B cell (primary cell): ENCODE measurements around the gene HTR1D. TPM values are rescaled to one million over a fixed set of nuclear protein-coding genes. Genes with fewer than 3 reads are reported as not detected.

Experiments used
- ATAC-seq: fragments of 200-7000 bp; cut with Tn5 transposase; one replicate; pipeline ENCODE4 v1.10.0; 2021; ENCODE audit warnings: low read depth, mild to moderate bottlenecking, moderate number of reproducible peaks, moderate library complexity
- CTCF ChIA-PET: fragments of 350-600 bp; sonication (Branson Sonifier 250); formaldehyde crosslinking; loops from one replicate; lab custom pipeline; 2021; ENCODE audit warnings: antibody characterized with exemption, inconsistent platforms; lab: Charles Lee
- POLR2A ChIA-PET: fragments of 350-600 bp; sonication (Branson Sonifier 250); formaldehyde crosslinking; loops from one replicate; lab custom pipeline; 2021; ENCODE audit warnings: antibody characterized with exemption; lab: Charles Lee
- DNase-seq: peaks from one replicate; pipeline ENCODE4 v3.0.0; 2013
- H2AFZ ChIP-seq: 2 replicates; pipeline ENCODE4 v1.6.1; 2012; ENCODE audit warnings: mild to moderate bottlenecking, low read depth, low read length; ENCODE audit not compliant: insufficient read depth, poor library complexity, severe bottlenecking
- H3K27ac ChIP-seq, 2 donors: 1 replicate in 1 of 2; 2 replicates in 1 of 2; pipeline ENCODE4 v1.5.1; 2012 to 2013; ENCODE audit warnings: low read length in 2 of 2, mild to moderate bottlenecking in 2 of 2, moderate library complexity in 1 of 2
- H3K27me3 ChIP-seq, 4 experiments: fragments of 200-600 bp in 1 of 4; sonication (generic) in 1 of 4; replicated peaks in 1 of 4; 1 replicate in 2 of 4; 2 replicates in 2 of 4; pipeline versions ENCODE4 v1.6.1 to v1.7.0; 2013 to 2016; ENCODE audit warnings: low read length in 3 of 4, mild to moderate bottlenecking in 2 of 4, mixed read lengths in 1 of 4, moderate library complexity in 1 of 4; ENCODE audit not compliant: insufficient read depth in 4 of 4, control insufficient read depth in 3 of 4; ENCODE audit errors: control extremely low read depth in 1 of 4
- H3K36me3 ChIP-seq, 2 experiments: replicated peaks in 1 of 2; 1 replicate in 1 of 2; 2 replicates in 1 of 2; pipeline versions ENCODE4 v1.6.1 to v1.7.1; 2013; ENCODE audit warnings: low read length in 1 of 2; ENCODE audit not compliant: insufficient read depth in 2 of 2, control insufficient read depth in 1 of 2; ENCODE audit errors: control extremely low read depth in 1 of 2, extremely low read depth in 1 of 2
- H3K4me1 ChIP-seq, 2 donors: fragments of 200-600 bp in 1 of 2; sonication (generic) in 1 of 2; 1 replicate in 1 of 2; 2 replicates in 1 of 2; pipeline versions ENCODE4 v1.5.1 to v1.6.1; 2013 to 2017; ENCODE audit warnings: low read length in 2 of 2; ENCODE audit not compliant: control insufficient read depth in 2 of 2, insufficient read depth in 2 of 2
- H3K4me2 ChIP-seq: replicated peaks from 2 replicates; pipeline ENCODE3; 2012; ENCODE audit warnings: mild to moderate bottlenecking, low read depth, low read length; ENCODE audit not compliant: poor library complexity, severe bottlenecking
- H3K4me3 ChIP-seq, 5 experiments: fragments of 200-600 bp in 1 of 5; sonication (generic) in 1 of 5; 1 replicate in 3 of 5; 2 replicates in 2 of 5; pipeline versions ENCODE4 v1.5.1 to v1.7.0; 2011 to 2016; ENCODE audit warnings: low read length in 4 of 5, mild to moderate bottlenecking in 4 of 5, low read depth in 2 of 5, control low read depth in 1 of 5, moderate library complexity in 1 of 5; ENCODE audit not compliant: insufficient read depth in 1 of 5; ENCODE audit errors: control extremely low read depth in 1 of 5, extremely low read depth in 1 of 5
- H3K79me2 ChIP-seq: fragments of 200-600 bp; sonication (generic); one replicate; pipeline ENCODE4 v1.6.0; 2016; ENCODE audit warnings: low read length; ENCODE audit not compliant: control insufficient read depth, insufficient read depth
- H3K9ac ChIP-seq: fragments of 200-600 bp; sonication (generic); 2 replicates; pipeline ENCODE4 v1.6.1; 2017; ENCODE audit warnings: mild to moderate bottlenecking, low read length, moderate library complexity
- H3K9me3 ChIP-seq, 3 donors: one replicate each; pipeline versions ENCODE4 v1.6.1 to v1.7.1; 2013; ENCODE audit warnings: low read length in 2 of 3; ENCODE audit not compliant: control insufficient read depth in 2 of 3, insufficient read depth in 1 of 3; ENCODE audit errors: control extremely low read depth in 1 of 3
- H4K20me1 ChIP-seq: 2 replicates; pipeline ENCODE4 v1.6.0; 2012; ENCODE audit warnings: mild to moderate bottlenecking, low read length; ENCODE audit not compliant: insufficient read depth, control insufficient read depth, poor library complexity, severe bottlenecking
- H3K27ac Mint-ChIP-seq: one replicate; pipeline ENCODE4 v1.8.0; 2021; ENCODE audit warnings: mixed read lengths
- H3K27me3 Mint-ChIP-seq: one replicate; pipeline ENCODE4 v1.8.0; 2021; ENCODE audit warnings: mixed read lengths
- H3K4me1 Mint-ChIP-seq: one replicate; pipeline ENCODE4 v1.8.0; 2021; ENCODE audit warnings: mixed read lengths
- H3K4me3 Mint-ChIP-seq: one replicate; pipeline ENCODE4 v1.8.0; 2021; ENCODE audit warnings: mixed read lengths
- H3K9me3 Mint-ChIP-seq: one replicate; pipeline ENCODE4 v1.8.0; 2022; ENCODE audit warnings: mixed read lengths; ENCODE audit not compliant: insufficient read depth
- EZH2 ChIP-seq: IDR thresholded peaks from 2 replicates; pipeline ENCODE4 v1.6.1; 2012; ENCODE audit warnings: borderline replicate concordance, low read depth, mild to moderate bottlenecking, moderate library complexity, low read length; ENCODE audit not compliant: insufficient read depth, poor library complexity, severe bottlenecking
- WGBS: methylation state at CpG from one replicate; pipeline ENCODE4 v1.1.5; 2013; ENCODE audit warnings: missing lambda C conversion rate; ENCODE audit not compliant: insufficient coverage; 5-methylcytosine and 5-hydroxymethylcytosine counted together
- intact Hi-C: fragments of 100-400 bp; cut with micrococcal nuclease; formaldehyde crosslinking; loops from one replicate; pipeline ENCODE4 v1.10.0; 2022
- polyA plus RNA-seq: library from polyadenylated mRNA; depleted of rRNA; stranded (reverse); fragments of >200 nt; gene quantifications from 2 replicates; pipeline ENCODE4 v1.2.3, GENCODE V29; 2012
- total RNA-seq, 2 donors: library from RNA; stranded (reverse); fragments of 120-200 nt in 1 of 2; gene quantifications; 1 replicate in 1 of 2; 2 replicates in 1 of 2; pipeline versions ENCODE4 v1.2.3 to v1.2.4, GENCODE V29; 2013 to 2022
- TF ChIP-seq, protein P1 (sequence below): fragments of 200-600 bp; IDR thresholded peaks from one replicate; pipeline ENCODE4 v1.8.0; 2022; ENCODE audit warnings: antibody characterized with exemption, mild to moderate bottlenecking

HTR1D gene
- total and polyA plus RNA-seq, 2 donors (not counting 1 experiment from before 2014, with no cell fraction given): not detected

DNA sequence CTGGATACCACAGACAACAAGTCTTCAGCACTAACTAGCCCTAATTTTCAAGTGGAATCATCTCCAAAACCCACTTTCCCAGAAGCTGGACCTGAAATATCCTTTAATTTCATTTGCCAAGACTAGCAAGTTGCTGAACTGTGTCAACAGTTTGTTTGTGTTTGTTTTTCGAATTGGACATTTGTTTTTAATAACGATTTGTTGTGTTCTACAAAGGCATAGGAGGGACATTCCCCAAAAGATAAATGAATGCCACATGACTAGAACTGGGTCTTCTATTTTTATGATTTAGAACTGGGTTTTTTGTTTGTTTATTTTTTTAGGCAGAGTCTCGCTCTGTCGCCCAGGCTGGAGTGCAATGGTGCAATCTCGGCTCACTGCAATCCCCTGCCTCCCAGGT, 66.6 kb downstream of the HTR1D start:
- CTCF ChIA-PET: interaction anchor here (2.0 to 3.8 kb wide), 2 partner anchors 34 to 52 kb away, joined by 7 to 20 read pairs; no protein-coding TSS in a partner anchor
- WGBS: no CpG with 5 or more reads among the region's 5 CpGs

GRCh38 chr1:23150125-23150524, 67.2 kb downstream of the HTR1D start:
- Mint-ChIP-seq H3K27me3 (no peaks in the 10 kb centered on the region), H3K27ac (no peak overlapping the region), H3K4me1 (peaks cover 5% of the 10 kb centered on the region), H3K4me3 (no peak overlapping the region), H3K9me3 (no peaks in the 10 kb centered on the region)
- Histone ChIP-seq H3K4me3 (no peak overlapping the region), H2AFZ (no peak overlapping the region), H3K27me3 (no peaks in the 10 kb centered on the region), H3K27ac (no peak overlapping the region), H3K79me2 (peaks cover 35% of the 10 kb centered on the region), H4K20me1 (no peaks in the 10 kb centered on the region), H3K36me3 (no peaks in the 10 kb centered on the region), H3K9me3 (no peaks in the 10 kb centered on the region), H3K4me2 (no peak overlapping the region), H3K4me1 (no peaks in the 10 kb centered on the region), H3K9ac (no peak overlapping the region)
- no peak for TF ChIP-seq EZH2
- TF ChIP-seq, protein P1, sequence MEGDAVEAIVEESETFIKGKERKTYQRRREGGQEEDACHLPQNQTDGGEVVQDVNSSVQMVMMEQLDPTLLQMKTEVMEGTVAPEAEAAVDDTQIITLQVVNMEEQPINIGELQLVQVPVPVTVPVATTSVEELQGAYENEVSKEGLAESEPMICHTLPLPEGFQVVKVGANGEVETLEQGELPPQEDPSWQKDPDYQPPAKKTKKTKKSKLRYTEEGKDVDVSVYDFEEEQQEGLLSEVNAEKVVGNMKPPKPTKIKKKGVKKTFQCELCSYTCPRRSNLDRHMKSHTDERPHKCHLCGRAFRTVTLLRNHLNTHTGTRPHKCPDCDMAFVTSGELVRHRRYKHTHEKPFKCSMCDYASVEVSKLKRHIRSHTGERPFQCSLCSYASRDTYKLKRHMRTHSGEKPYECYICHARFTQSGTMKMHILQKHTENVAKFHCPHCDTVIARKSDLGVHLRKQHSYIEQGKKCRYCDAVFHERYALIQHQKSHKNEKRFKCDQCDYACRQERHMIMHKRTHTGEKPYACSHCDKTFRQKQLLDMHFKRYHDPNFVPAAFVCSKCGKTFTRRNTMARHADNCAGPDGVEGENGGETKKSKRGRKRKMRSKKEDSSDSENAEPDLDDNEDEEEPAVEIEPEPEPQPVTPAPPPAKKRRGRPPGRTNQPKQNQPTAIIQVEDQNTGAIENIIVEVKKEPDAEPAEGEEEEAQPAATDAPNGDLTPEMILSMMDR: no peak
- ChIA-PET POLR2A (no interaction called here), CTCF (interaction anchor here (0.5 to 3.8 kb wide), 4 partner anchors 34 to 113 kb away, joined by 4 to 20 read pairs (median 4); no protein-coding TSS in a partner anchor)
- no peak for DNase-seq
- no CpG with 5 or more reads among the region's 2 CpGs for WGBS
- intact Hi-C loops: no loop called here
- ATAC-seq: no peak

More for the DNA sequence above, 66.6 kb downstream of the HTR1D start:
- no peak overlapping the region for H3K4me2 ChIP-seq
- POLR2A ChIA-PET: no interaction called here
- H3K36me3 ChIP-seq: no peaks in the 10 kb centered on the region
- no peak overlapping the region for H3K27ac Mint-ChIP-seq
- H4K20me1 ChIP-seq: no peaks in the 10 kb centered on the region
- H3K79me2 ChIP-seq: peaks cover 35% of the 10 kb centered on the region
- peaks cover 0 to 1% of the 10 kb centered on the region in 2 donors for H3K4me1 ChIP-seq
- H3K27me3 ChIP-seq: no peaks in the 10 kb centered on the region
- H3K4me3 ChIP-seq: no peak overlapping the region
- intact Hi-C loops: no loop called here
- H3K27me3 Mint-ChIP-seq: no peaks in the 10 kb centered on the region
- peaks cover 8% of the 10 kb centered on the region for H3K4me1 Mint-ChIP-seq
- H2AFZ ChIP-seq: no peak overlapping the region
- no peak for ATAC-seq
- no peak overlapping the region for H3K27ac ChIP-seq
- H3K9me3 Mint-ChIP-seq: no peaks in the 10 kb centered on the region
- no peak for TF ChIP-seq EZH2
- TF ChIP-seq, protein P1: no peak
- no peak overlapping the region for H3K9ac ChIP-seq
- H3K4me3 Mint-ChIP-seq: no peak overlapping the region
- H3K9me3 ChIP-seq: no peaks in the 10 kb centered on the region
- DNase-seq: no peak
